HG02840 (cell line): ENCODE results near the gene ITGB8.
A peak's percentile ranks its signal among the peaks of the same experiment; 100 is the strongest.

Experiments
- ATAC-seq: cut with Tn5 transposase; IDR thresholded peaks from one replicate; pipeline ENCODE4 v1.9.1; 2021; ENCODE audit warnings: mild to moderate bottlenecking, moderate library complexity, moderate number of reproducible peaks; ENCODE audit not compliant: unreplicated experiment, low FRiP score

ITGB8 gene

GRCh38 chr7:20307119-20307518, 23.6 kb upstream of the ITGB8 start:
- no peak for ATAC-seq

- no peak for ATAC-seq
Observed at GRCh38 chr7:20307901-20308300, 22.8 kb upstream of the ITGB8 start.

GRCh38 chr7:20310301-20310700, 20.4 kb upstream of the ITGB8 start:
- ATAC-seq: no peak

- ATAC-seq: no peak
Observed at GRCh38 chr7:20310963-20311742, 19.5 kb upstream of the ITGB8 start.

GRCh38 chr7:20311743-20312042, 19.0 kb upstream of the ITGB8 start:
- no peak for ATAC-seq

GRCh38 chr7:20312562-20312961, 18.1 kb upstream of the ITGB8 start:
- ATAC-seq: no peak

- ATAC-seq: no peak
Observed at GRCh38 chr7:20313626-20314025, 17.1 kb upstream of the ITGB8 start.

- ATAC-seq: no peak
Observed at GRCh38 chr7:20314198-20314597, 16.5 kb upstream of the ITGB8 start.

GRCh38 chr7:20316706-20317105, 14.0 kb upstream of the ITGB8 start:
- no peak for ATAC-seq

- no peak for ATAC-seq
Observed at GRCh38 chr7:20317413-20317812, 13.3 kb upstream of the ITGB8 start.

- ATAC-seq: no peak
Observed at GRCh38 chr7:20318933-20319332, 11.8 kb upstream of the ITGB8 start.

- ATAC-seq: no peak
Observed at GRCh38 chr7:20320322-20320721, 10.4 kb upstream of the ITGB8 start.

GRCh38 chr7:20320786-20321185, 9.9 kb upstream of the ITGB8 start:
- ATAC-seq: no peak

- ATAC-seq: no peak
Observed at GRCh38 chr7:20323595-20323994, 7.1 kb upstream of the ITGB8 start.

GRCh38 chr7:20326342-20326741, 4.4 kb upstream of the ITGB8 start:
- no peak for ATAC-seq

- ATAC-seq: no peak
Observed at GRCh38 chr7:20327055-20327454, 3.6 kb upstream of the ITGB8 start.

GRCh38 chr7:20328027-20328426, 2.7 kb upstream of the ITGB8 start:
- ATAC-seq: no peak

GRCh38 chr7:20328692-20329091, 2.0 kb upstream of the ITGB8 start:
- no peak for ATAC-seq

GRCh38 chr7:20329389-20330238, 1.1 kb upstream of the ITGB8 start:
- ATAC-seq: peak; percentile 42

GRCh38 chr7:20330928-20331909, 519 bp downstream of the ITGB8 start:
- peak; percentile 25 for ATAC-seq
